HL-60 (cell line): ENCODE data around the gene DAAM1.

ENCODE experiments used
- DNase-seq, 2 experiments: peaks; one replicate each; pipeline ENCODE4 v3.0.0-alpha.2; 2010 to 2020; ENCODE audit warnings: low read depth in 1 of 2, low spot score in 1 of 2
- H3K27ac ChIP-seq: fragments of 250-450 bp; sonication (Bioruptor Pico); replicated peaks from 2 replicates; pipeline ENCODE4 v1.5.1; 2020; ENCODE audit warnings: mild to moderate bottlenecking, moderate library complexity
- H3K27me3 ChIP-seq: fragments of 250-450 bp; sonication (Bioruptor Pico); 2 replicates; pipeline ENCODE4 v1.5.1; 2021; ENCODE audit warnings: mild to moderate bottlenecking, moderate library complexity; ENCODE audit not compliant: insufficient read depth, poor library complexity, severe bottlenecking
- H3K4me3 ChIP-seq: replicated peaks from 2 replicates; pipeline ENCODE4 v1.5.1; 2011; ENCODE audit warnings: mild to moderate bottlenecking, control low read depth, low read length; ENCODE audit not compliant: insufficient read depth
- GABPA ChIP-seq: IDR thresholded peaks from 2 replicates; pipeline ENCODE4 v1.6.1; 2012; ENCODE audit warnings: low read depth
- POLR2AphosphoS5 ChIP-seq: IDR thresholded peaks from 2 replicates; pipeline ENCODE4 v1.6.1; 2012; ENCODE audit warnings: low read depth
- REST ChIP-seq: IDR thresholded peaks from 2 replicates; pipeline ENCODE4 v1.6.1; 2012; ENCODE audit warnings: low read depth; ENCODE audit not compliant: insufficient replicate concordance
- SPI1 ChIP-seq: IDR thresholded peaks from 2 replicates; pipeline ENCODE4 v1.6.1; 2012; ENCODE audit warnings: low read depth, mild to moderate bottlenecking, borderline replicate concordance
- TF ChIP-seq, protein P1 (sequence below): IDR thresholded peaks from one replicate; pipeline ENCODE4 v1.5.1; 2011; ENCODE audit warnings: low read length, control low read depth, inconsistent platforms; ENCODE audit not compliant: insufficient read depth

Gene DAAM1

GRCh38 chr14:59236195-59236594, 47.7 kb downstream of the DAAM1 start:
- H3K27ac ChIP-seq = no peak overlapping the region
- no peak for DNase-seq
- TF ChIP-seq POLR2AphosphoS5 (no peak), SPI1 (no peak), GABPA (no peak)
- TF ChIP-seq, protein P1, sequence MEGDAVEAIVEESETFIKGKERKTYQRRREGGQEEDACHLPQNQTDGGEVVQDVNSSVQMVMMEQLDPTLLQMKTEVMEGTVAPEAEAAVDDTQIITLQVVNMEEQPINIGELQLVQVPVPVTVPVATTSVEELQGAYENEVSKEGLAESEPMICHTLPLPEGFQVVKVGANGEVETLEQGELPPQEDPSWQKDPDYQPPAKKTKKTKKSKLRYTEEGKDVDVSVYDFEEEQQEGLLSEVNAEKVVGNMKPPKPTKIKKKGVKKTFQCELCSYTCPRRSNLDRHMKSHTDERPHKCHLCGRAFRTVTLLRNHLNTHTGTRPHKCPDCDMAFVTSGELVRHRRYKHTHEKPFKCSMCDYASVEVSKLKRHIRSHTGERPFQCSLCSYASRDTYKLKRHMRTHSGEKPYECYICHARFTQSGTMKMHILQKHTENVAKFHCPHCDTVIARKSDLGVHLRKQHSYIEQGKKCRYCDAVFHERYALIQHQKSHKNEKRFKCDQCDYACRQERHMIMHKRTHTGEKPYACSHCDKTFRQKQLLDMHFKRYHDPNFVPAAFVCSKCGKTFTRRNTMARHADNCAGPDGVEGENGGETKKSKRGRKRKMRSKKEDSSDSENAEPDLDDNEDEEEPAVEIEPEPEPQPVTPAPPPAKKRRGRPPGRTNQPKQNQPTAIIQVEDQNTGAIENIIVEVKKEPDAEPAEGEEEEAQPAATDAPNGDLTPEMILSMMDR = no peak
- no peak overlapping the region for H3K4me3 ChIP-seq
- H3K27me3 ChIP-seq = no peaks in the 10 kb centered on the region

GRCh38 chr14:59238216-59238615, 49.7 kb downstream of the DAAM1 start:
- no peak overlapping the region for H3K4me3 ChIP-seq
- H3K27me3 ChIP-seq = no peaks in the 10 kb centered on the region
- TF ChIP-seq REST (no peak), POLR2AphosphoS5 (no peak), GABPA (no peak), SPI1 (no peak)
- TF ChIP-seq, protein P1 = no peak
- no peak overlapping the region for H3K27ac ChIP-seq
- DNase-seq = no peak

DNA sequence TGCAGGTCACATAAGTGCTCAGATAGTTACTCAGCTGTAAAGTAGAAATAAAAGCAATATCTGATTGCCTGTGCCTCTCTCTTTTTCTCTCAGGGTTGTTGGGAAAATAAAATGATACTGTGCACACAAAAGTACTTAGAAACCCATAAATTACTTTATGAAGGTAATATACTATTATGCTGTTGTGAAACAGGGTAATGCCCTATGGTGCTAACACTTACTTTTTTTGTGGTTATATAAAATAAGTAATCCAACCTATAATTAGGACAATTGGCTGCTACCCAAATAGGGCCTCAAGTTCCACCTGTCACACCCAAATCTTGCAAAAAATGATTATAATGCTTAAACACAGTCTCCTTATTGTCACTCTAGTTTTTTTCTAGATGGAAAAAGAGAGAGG, 50.6 kb downstream of the DAAM1 start:
- Histone ChIP-seq H3K4me3 (no peak overlapping the region), H3K27me3 (no peaks in the 10 kb centered on the region), H3K27ac (no peak overlapping the region)
- no peak for DNase-seq
- TF ChIP-seq POLR2AphosphoS5 (no peak), GABPA (no peak), REST (no peak), SPI1 (no peak)
- TF ChIP-seq, protein P1 = no peak

- no peak for TF ChIP-seq REST
- TF ChIP-seq SPI1 = peak; percentile 30; the same call in 1 of the 2 replicates
- Histone ChIP-seq H3K27ac (no peak overlapping the region), H3K27me3 (no peaks in the 10 kb centered on the region), H3K4me3 (no peak overlapping the region)
- DNase-seq = no peak
These were observed 51.9 kb downstream of the DAAM1 start for GRCh38 chr14:59240356-59240755.
